ENCODE measurements around the gene NR2E3.
A peak's percentile ranks its signal among the peaks of the same experiment; 100 is the strongest.

DNA sequence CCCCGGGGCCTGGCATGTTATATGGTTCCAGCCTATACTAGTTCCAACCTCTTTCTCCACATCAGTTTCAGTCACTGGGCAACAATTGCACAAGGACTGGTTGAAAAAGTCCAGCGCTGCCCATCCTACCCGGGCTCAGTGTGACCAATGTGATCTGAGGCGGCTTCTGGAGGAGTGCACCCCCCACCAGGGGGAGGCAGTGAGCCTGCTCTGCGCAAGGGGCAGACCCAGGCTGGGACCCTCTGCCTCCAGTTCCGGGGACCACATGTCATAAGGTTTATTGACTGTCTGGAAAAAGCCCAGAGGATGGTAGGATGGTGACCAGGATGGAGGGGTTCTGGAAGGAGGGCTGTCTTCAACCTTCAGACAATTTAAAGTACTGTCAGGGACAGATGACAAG is 25.6 kb upstream of the NR2E3 start:
- TF ChIP-seq CTCF (IDR thresholded peaks at IDR 0.05) = peak; percentile 50
- no peak for TF ChIP-seq EZH2phosphoT487 (IDR thresholded peaks at IDR 0.05)

Data from neural progenitor cell (in vitro differentiated cells).